Fibroblast of lung (primary cell): ENCODE measurements around the gene MAP1LC3B2.

Experiments used
- CTCF ChIP-seq, 2 donors: IDR thresholded peaks in 1 of 2; conservative IDR thresholded peaks in 1 of 2; 1 replicate in 1 of 2; 2 replicates in 1 of 2; pipeline ENCODE4 v1.5.1; 2011 to 2012; ENCODE audit warnings: low read length in 2 of 2, control low read depth in 1 of 2, inconsistent platforms in 1 of 2, low read depth in 1 of 2, mild to moderate bottlenecking in 1 of 2
- EZH2 ChIP-seq: IDR thresholded peaks from 2 replicates; pipeline ENCODE4 v1.5.1; 2012; ENCODE audit warnings: low read length, control low read depth, mild to moderate bottlenecking; ENCODE audit errors: missing control alignments

GRCh38 chr12:116604178-116604895 is 45.2 kb downstream of the MAP1LC3B2 start:
- TF ChIP-seq CTCF (conservative IDR thresholded peaks at IDR 0.05 in 1 of 2, IDR thresholded peaks at IDR 0.05 in 1 of 2; ENCODE audit: low read depth in 1 of 2, low read length in 2 of 2): no peak
- TF ChIP-seq EZH2: no peak
